HEK293T (cell line): Measurements from ENCODE around the gene VWC2L.

Source experiments
- BHLHE40 ChIP-seq: fragments of 450-650 bp; IDR thresholded peaks from 2 replicates; pipeline ENCODE4 v1.6.1; 2016; ENCODE audit warnings: mild to moderate bottlenecking, moderate library complexity, borderline replicate concordance
- ELF4 ChIP-seq: fragments of 450-650 bp; IDR thresholded peaks from 2 replicates; pipeline ENCODE4 v1.6.1; 2017; ENCODE audit warnings: antibody characterized with exemption
- FOXA1 ChIP-seq: fragments of 450-650 bp; IDR thresholded peaks from 2 replicates; pipeline ENCODE4 v1.6.1; 2016; ENCODE audit warnings: mild to moderate bottlenecking
- FOXK2 ChIP-seq: fragments of 450-650 bp; IDR thresholded peaks from 2 replicates; pipeline ENCODE4 v1.6.1; 2016; ENCODE audit warnings: mild to moderate bottlenecking
- SP1 ChIP-seq: fragments of 450-650 bp; IDR thresholded peaks from 2 replicates; pipeline ENCODE4 v1.6.1; 2017
- SUZ12 ChIP-seq: fragments of 450-650 bp; IDR thresholded peaks from 2 replicates; pipeline ENCODE4 v1.6.1; 2016; ENCODE audit warnings: mild to moderate bottlenecking
- TARDBP ChIP-seq: fragments of 450-650 bp; IDR thresholded peaks from 2 replicates; pipeline ENCODE4 v1.6.1; 2016

GRCh38 chr2:214492608-214493007 lies 81.8 kb downstream of the VWC2L start:
- no peak for TF ChIP-seq SUZ12
- no peak for TF ChIP-seq SP1
- TF ChIP-seq TARDBP = no peak
- no peak for TF ChIP-seq BHLHE40
- no peak for TF ChIP-seq ELF4
- no peak for TF ChIP-seq FOXA1
- TF ChIP-seq FOXK2 = no peak
